Measurements from ENCODE around the gene SEC14L3. TPM values are rescaled to one million over a fixed set of nuclear protein-coding genes. Genes with fewer than 3 reads are reported as not detected.

SEC14L3 gene
- total and polyA plus RNA-seq, 2 donors (not counting 1 experiment from before 2014, with no cell fraction given) = not detected

DNA sequence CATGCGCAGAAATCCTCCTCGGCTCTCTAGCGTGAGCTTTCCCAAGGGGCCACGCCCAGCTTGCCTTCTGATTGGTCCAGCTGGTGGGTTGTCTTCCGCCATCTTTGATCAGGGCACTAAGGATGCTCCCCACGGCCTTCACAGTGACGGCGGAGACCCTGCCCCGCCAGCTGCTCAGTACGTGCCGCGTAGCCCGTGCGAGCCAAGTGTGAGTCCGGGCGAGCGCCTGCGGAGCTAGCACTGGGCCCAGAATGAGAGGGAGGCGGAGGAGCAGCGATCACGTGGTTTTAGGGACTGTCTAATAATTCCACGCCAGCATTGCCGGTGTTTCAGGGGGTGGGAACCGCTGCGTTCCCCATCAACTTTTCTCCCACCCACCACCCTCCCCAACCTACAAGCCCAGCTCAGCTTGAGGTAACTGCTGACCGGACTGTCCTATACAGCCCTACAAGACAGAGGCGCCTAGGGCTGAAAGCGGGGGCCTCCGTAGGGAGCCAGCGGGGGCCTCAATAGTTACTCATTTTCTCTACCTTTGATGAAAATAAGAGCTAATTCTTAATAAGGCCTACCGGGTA lies 47.8 kb downstream of the SEC14L3 start:
- TF ChIP-seq, protein P1, sequence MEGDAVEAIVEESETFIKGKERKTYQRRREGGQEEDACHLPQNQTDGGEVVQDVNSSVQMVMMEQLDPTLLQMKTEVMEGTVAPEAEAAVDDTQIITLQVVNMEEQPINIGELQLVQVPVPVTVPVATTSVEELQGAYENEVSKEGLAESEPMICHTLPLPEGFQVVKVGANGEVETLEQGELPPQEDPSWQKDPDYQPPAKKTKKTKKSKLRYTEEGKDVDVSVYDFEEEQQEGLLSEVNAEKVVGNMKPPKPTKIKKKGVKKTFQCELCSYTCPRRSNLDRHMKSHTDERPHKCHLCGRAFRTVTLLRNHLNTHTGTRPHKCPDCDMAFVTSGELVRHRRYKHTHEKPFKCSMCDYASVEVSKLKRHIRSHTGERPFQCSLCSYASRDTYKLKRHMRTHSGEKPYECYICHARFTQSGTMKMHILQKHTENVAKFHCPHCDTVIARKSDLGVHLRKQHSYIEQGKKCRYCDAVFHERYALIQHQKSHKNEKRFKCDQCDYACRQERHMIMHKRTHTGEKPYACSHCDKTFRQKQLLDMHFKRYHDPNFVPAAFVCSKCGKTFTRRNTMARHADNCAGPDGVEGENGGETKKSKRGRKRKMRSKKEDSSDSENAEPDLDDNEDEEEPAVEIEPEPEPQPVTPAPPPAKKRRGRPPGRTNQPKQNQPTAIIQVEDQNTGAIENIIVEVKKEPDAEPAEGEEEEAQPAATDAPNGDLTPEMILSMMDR (IDR thresholded peaks at IDR 0.05) = no peak
- TF ChIP-seq EZH2 (IDR thresholded peaks at IDR 0.05; ENCODE audit: borderline replicate concordance, insufficient read depth, low read depth, low read length, poor library complexity, severe bottlenecking) = no peak
- peak overlapping the region; percentile 78 to 89 for H3K27ac ChIP-seq (ENCODE audit: low read length in 2 of 2)
- peaks cover 0 to 2% of the 10 kb centered on the region in 2 experiments for H3K36me3 ChIP-seq (replicated peaks in 1 of 2; ENCODE audit: control extremely low read depth in 1 of 2, control insufficient read depth in 1 of 2, extremely low read depth in 1 of 2, insufficient read depth in 2 of 2, low read length in 1 of 2)
- POLR2A ChIA-PET = interaction anchor here (0.6 to 2.4 kb wide), 9 partner anchors 10 to 135 kb away, joined by 3 to 16 read pairs (median 4); partner anchors contain the start of genes CASTOR1, CCDC157 and SF3A1
- Mint-ChIP-seq H3K4me3 (peak overlapping the region; percentile 99), H3K27me3 (no peaks in the 10 kb centered on the region), H3K4me1 (peaks cover 48% of the 10 kb centered on the region), H3K9me3 (ENCODE audit: insufficient read depth) (no peaks in the 10 kb centered on the region), H3K27ac (peak overlapping the region; percentile 100)
- DNase-seq (peak; percentile 99), ATAC-seq (ENCODE audit: low read depth) (peak; percentile 91)
- WGBS (ENCODE audit: insufficient coverage) = 1% methylated on average over 22 of the region's 31 CpGs
- peak overlapping the region; percentile 91 for H3K9ac ChIP-seq (ENCODE audit: low read length)
- H3K9me3 ChIP-seq (ENCODE audit: control extremely low read depth in 1 of 3, control insufficient read depth in 2 of 3, insufficient read depth in 1 of 3, low read length in 2 of 3) = peaks cover 0 to 8% (median 0%) of the 10 kb centered on the region in 3 donors
- no peaks in the 10 kb centered on the region for H3K27me3 ChIP-seq (replicated peaks in 1 of 4; ENCODE audit: control extremely low read depth in 1 of 4, control insufficient read depth in 3 of 4, insufficient read depth in 4 of 4, low read length in 3 of 4)
- CTCF ChIA-PET = interaction anchor here (0.9 to 7.0 kb wide), 17 partner anchors 9 to 211 kb away, joined by 3 to 94 read pairs (median 4); partner anchors contain the start of genes CASTOR1, CCDC157, RNF215 and SF3A1
- peaks cover 11% of the 10 kb centered on the region for H3K79me2 ChIP-seq (ENCODE audit: control insufficient read depth, insufficient read depth, low read length)
- peaks cover 22 to 40% of the 10 kb centered on the region in 2 donors for H3K4me1 ChIP-seq (ENCODE audit: control insufficient read depth in 2 of 2, insufficient read depth in 2 of 2, low read length in 2 of 2)
- peak overlapping the region; percentile 54 to 84 (median 76) for H3K4me3 ChIP-seq (ENCODE audit: control extremely low read depth in 1 of 5, extremely low read depth in 1 of 5, insufficient read depth in 1 of 5, low read depth in 2 of 5, low read length in 4 of 5)
- H4K20me1 ChIP-seq (ENCODE audit: control insufficient read depth, insufficient read depth, low read length, poor library complexity, severe bottlenecking) = no peaks in the 10 kb centered on the region
- H3K4me2 ChIP-seq (replicated peaks; ENCODE audit: low read depth, low read length, poor library complexity, severe bottlenecking) = peak overlapping the region; percentile 91
- peak overlapping the region; percentile 96 for H2AFZ ChIP-seq (ENCODE audit: insufficient read depth, low read depth, low read length, poor library complexity, severe bottlenecking)
- intact Hi-C loops (cut with micrococcal nuclease) = loop anchor here (1.0 to 10.0 kb wide), 9 partner anchors 33 to 1539 kb away; partner anchors contain the start of genes MORC2, OSM, PIK3IP1 and TBC1D10A
